ENCODE results near the gene IQGAP2.

IQGAP2 gene

DNA sequence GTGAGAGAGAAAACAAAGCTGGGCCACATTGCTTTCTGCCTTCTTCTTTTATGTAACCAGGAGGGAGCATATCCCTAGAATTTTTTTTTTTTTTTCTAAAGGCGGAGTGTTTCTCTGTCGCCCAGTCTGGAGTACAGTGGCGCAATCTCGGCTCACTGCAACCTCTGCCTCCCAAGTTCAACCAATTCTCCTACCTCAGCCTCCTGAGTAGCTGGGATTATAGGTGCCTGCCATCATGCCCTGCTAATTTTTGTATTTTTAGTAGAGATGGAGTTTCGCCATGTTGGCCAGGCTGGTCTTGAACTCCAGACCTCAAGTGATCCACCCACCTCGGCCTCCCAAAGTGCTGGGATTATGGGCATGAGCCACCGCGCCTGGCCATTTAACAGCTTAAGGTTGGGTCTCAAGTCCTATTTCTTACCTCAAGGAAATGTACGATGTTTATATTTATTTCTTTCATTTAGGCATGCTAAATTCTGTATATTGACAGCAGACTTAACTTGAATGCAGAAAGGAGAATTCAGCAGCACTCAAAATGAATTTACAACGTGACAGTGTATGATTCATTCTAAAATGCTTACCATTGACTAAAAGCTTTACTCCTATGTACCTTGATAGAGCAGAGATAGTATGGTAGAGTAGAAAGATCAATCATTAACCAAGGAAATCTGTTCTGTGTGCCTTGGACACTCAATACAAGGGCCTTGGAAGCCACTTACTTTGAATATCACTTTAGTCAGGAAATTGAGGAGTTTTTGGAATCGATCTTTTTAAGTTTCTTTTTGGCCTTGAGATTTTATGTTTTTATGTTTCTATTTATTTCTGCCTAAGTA lies 119.2 kb downstream of the IQGAP2 start:
- H3K27ac ChIP-seq (ENCODE audit: extremely low read depth, low read depth, low read length), result no peak overlapping the region

DNA sequence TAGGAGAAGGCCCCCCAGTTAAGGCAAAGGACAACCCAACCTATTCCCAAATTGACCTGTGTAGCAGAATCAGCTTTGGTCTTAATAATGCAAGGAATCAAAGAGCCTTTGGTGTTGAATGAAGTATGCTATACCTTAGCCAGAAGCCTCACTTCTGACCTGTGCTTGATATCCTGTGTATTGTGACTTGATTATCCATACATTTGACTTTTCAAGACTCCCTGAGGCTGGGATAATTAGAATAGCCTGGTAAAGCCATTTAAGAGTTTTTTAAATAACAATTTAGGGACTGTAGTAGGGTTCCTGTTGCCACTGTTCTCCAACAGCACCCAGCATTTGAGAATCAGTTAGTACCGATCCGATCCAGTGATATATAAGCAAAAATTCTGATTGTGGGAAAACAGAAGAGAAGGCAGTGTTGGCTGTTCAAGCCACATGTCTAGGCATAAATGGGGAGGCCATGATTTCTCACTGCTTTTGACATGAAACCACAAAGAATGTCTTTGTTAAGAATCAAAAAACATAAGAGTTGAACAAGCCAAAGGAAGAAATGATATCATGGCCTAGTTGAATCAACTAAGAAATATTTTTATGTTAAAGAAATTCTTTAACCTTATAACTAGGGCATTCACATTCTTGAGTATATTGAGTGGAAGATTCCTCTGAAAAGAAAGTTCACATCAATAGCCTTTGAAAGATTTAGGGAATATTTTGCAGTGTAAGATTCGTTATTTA lies 121.2 kb downstream of the IQGAP2 start:
- ChIA-PET CTCF (no interaction called here), POLR2A (no interaction called here)
- Histone ChIP-seq H3K4me1 (ENCODE audit: control insufficient read depth, insufficient read depth, low read length) (peaks cover 23% of the 10 kb centered on the region), H3K27ac (ENCODE audit: extremely low read depth, low read depth, low read length) (no peak overlapping the region), H3K36me3 (ENCODE audit: control insufficient read depth in 2 of 2, insufficient read depth in 1 of 2, low read length in 2 of 2) (no peaks in the 10 kb centered on the region), H3K9me3 (ENCODE audit: control insufficient read depth, insufficient read depth, low read depth, low read length) (no peaks in the 10 kb centered on the region), H3K4me3 (ENCODE audit: low read depth, low read length) (no peak overlapping the region)
- no peak for TF ChIP-seq ZNF501 (tag by site-specific recombination; IDR thresholded peaks at IDR 0.05)
- no peak for TF ChIP-seq OSR2 (tag by site-specific recombination; IDR thresholded peaks at IDR 0.05)
- TF ChIP-seq ZNF660 (tag by site-specific recombination; IDR thresholded peaks at IDR 0.05), result no peak
- no peak for TF ChIP-seq ZNF426 (tag by site-specific recombination; IDR thresholded peaks at IDR 0.05)
- TF ChIP-seq, protein P1, sequence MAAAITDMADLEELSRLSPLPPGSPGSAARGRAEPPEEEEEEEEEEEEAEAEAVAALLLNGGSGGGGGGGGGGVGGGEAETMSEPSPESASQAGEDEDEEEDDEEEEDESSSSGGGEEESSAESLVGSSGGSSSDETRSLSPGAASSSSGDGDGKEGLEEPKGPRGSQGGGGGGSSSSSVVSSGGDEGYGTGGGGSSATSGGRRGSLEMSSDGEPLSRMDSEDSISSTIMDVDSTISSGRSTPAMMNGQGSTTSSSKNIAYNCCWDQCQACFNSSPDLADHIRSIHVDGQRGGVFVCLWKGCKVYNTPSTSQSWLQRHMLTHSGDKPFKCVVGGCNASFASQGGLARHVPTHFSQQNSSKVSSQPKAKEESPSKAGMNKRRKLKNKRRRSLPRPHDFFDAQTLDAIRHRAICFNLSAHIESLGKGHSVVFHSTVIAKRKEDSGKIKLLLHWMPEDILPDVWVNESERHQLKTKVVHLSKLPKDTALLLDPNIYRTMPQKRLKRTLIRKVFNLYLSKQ (tag by site-specific recombination; IDR thresholded peaks at IDR 0.05; ENCODE audit: borderline replicate concordance), result no peak
- TF ChIP-seq ZNF677 (tag by site-specific recombination; IDR thresholded peaks at IDR 0.05), result no peak
- TF ChIP-seq ZNF777 (tag by site-specific recombination; IDR thresholded peaks at IDR 0.05; ENCODE audit: borderline replicate concordance), result no peak

More for the DNA sequence above, 119.2 kb downstream of the IQGAP2 start:
- TF ChIP-seq YY1 (tag by site-specific recombination; IDR thresholded peaks at IDR 0.05) (no peak), ZNF155 (tag by site-specific recombination; IDR thresholded peaks at IDR 0.05) (no peak), OVOL3 (tag by site-specific recombination; IDR thresholded peaks at IDR 0.05) (no peak), MZF1 (tag by site-specific recombination; IDR thresholded peaks at IDR 0.05; ENCODE audit: borderline replicate concordance) (no peak), ZNF610 (tag by site-specific recombination; IDR thresholded peaks at IDR 0.05; ENCODE audit: borderline replicate concordance) (no peak), SP2 (tag by site-specific recombination; IDR thresholded peaks at IDR 0.05) (no peak), ZFP69B (tag by site-specific recombination; IDR thresholded peaks at IDR 0.05) (no peak)
- TF ChIP-seq, protein P2, sequence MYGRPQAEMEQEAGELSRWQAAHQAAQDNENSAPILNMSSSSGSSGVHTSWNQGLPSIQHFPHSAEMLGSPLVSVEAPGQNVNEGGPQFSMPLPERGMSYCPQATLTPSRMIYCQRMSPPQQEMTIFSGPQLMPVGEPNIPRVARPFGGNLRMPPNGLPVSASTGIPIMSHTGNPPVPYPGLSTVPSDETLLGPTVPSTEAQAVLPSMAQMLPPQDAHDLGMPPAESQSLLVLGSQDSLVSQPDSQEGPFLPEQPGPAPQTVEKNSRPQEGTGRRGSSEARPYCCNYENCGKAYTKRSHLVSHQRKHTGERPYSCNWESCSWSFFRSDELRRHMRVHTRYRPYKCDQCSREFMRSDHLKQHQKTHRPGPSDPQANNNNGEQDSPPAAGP (tag by site-specific recombination; IDR thresholded peaks at IDR 0.05), result no peak
- TF ChIP-seq, protein P3, sequence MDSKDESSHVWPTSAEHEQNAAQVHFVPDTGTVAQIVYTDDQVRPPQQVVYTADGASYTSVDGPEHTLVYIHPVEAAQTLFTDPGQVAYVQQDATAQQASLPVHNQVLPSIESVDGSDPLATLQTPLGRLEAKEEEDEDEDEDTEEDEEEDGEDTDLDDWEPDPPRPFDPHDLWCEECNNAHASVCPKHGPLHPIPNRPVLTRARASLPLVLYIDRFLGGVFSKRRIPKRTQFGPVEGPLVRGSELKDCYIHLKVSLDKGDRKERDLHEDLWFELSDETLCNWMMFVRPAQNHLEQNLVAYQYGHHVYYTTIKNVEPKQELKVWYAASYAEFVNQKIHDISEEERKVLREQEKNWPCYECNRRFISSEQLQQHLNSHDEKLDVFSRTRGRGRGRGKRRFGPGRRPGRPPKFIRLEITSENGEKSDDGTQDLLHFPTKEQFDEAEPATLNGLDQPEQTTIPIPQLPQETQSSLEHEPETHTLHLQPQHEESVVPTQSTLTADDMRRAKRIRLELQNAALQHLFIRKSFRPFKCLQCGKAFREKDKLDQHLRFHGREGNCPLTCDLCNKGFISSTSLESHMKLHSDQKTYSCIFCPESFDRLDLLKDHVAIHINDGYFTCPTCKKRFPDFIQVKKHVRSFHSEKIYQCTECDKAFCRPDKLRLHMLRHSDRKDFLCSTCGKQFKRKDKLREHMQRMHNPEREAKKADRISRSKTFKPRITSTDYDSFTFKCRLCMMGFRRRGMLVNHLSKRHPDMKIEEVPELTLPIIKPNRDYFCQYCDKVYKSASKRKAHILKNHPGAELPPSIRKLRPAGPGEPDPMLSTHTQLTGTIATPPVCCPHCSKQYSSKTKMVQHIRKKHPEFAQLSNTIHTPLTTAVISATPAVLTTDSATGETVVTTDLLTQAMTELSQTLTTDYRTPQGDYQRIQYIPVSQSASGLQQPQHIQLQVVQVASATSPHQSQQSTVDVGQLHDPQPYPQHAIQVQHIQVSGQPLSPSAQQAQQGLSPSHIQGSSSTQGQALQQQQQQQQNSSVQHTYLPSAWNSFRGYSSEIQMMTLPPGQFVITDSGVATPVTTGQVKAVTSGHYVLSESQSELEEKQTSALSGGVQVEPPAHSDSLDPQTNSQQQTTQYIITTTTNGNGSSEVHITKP (tag by site-specific recombination; IDR thresholded peaks at IDR 0.05), result no peak
- TF ChIP-seq, protein P4, sequence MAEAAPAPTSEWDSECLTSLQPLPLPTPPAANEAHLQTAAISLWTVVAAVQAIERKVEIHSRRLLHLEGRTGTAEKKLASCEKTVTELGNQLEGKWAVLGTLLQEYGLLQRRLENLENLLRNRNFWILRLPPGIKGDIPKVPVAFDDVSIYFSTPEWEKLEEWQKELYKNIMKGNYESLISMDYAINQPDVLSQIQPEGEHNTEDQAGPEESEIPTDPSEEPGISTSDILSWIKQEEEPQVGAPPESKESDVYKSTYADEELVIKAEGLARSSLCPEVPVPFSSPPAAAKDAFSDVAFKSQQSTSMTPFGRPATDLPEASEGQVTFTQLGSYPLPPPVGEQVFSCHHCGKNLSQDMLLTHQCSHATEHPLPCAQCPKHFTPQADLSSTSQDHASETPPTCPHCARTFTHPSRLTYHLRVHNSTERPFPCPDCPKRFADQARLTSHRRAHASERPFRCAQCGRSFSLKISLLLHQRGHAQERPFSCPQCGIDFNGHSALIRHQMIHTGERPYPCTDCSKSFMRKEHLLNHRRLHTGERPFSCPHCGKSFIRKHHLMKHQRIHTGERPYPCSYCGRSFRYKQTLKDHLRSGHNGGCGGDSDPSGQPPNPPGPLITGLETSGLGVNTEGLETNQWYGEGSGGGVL (tag by site-specific recombination; IDR thresholded peaks at IDR 0.05), result no peak
- ChIA-PET POLR2A (no interaction called here), CTCF (interaction anchor here (0.7 kb wide), 1 partner anchor 266 kb away, joined by 4 read pairs; no protein-coding TSS in a partner anchor)
- no peaks in the 10 kb centered on the region for H3K9me3 ChIP-seq (ENCODE audit: control insufficient read depth, insufficient read depth, low read depth, low read length)
- no peak overlapping the region for H3K4me3 ChIP-seq (ENCODE audit: low read depth, low read length)
- no peaks in the 10 kb centered on the region for H3K36me3 ChIP-seq (ENCODE audit: control insufficient read depth in 2 of 2, insufficient read depth in 1 of 2, low read length in 2 of 2)
- H3K4me1 ChIP-seq (ENCODE audit: control insufficient read depth, insufficient read depth, low read length), result peaks cover 18% of the 10 kb centered on the region

Data from HEK293 (cell line).